NOMO-1 treated with dmso at 0.1 percent for 144 hours (cell line): Measurements from ENCODE around the gene HINT3.
A peak's percentile ranks its signal among the peaks of the same experiment; 100 is the strongest.
"Not testable (repeated sequence)": the region's sequence is repeated elsewhere in the genome, so short reads cannot be mapped to it uniquely, and the experiment has no call there.

Experiments
- DNase-seq: peaks from one replicate; lab custom pipeline; 2025; ENCODE audit not compliant: unreplicated experiment; lab: John Stamatoyannopoulos, UW

HINT3 gene

GRCh38 chr6:125956506-125957390 is at the start of gene HINT3:
Gene HINT3 (plus strand): TSS chr6:125956770. CDS start chr6:125956978, 208 bp downstream.
- peak; percentile 96 for DNase-seq

GRCh38 chr6:125910527-125910926 is 46.0 kb upstream of the HINT3 start:
- no peak for DNase-seq

DNA sequence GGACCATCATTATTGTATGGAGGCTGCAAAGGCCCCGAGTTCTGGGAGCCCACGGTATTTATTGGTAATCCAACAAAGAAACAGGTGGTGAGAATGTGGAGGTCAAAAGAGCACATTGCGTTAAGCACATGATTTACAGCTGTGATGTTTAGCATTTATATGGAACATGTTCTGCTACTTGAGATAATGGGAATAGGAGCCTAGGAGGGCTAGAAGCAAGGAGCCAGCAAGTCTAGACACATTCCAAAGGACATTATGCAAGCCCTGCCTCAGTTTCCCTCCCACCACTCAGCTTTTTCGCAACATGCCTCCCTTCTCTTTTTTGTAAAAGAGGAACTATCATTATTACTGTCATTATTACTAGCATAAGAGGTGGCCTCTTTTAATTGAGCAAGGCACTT is 45.5 kb upstream of the HINT3 start:
- DNase-seq = peak; percentile 51

GRCh38 chr6:125912430-125912829 is 44.1 kb upstream of the HINT3 start:
- DNase-seq = not testable (repeated sequence)

DNA sequence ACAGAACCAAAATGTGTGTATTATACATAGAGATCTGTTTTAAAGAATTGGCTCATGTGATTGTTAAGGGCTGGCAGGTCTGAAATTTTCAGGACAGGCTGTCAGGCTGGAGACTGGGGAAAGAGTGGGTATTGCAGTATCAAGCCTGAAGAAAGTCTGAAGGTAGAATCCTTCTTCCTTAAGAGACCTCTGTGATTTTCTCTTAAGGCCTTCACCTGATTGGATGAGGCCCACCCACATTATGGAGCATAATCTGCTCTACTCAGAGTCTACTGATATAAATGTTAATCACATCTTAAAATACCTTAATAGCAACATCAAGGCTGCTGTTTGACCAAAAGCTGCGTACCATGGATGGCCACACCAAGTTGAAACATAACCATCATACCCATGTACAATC is 43.4 kb upstream of the HINT3 start:
- no peak for DNase-seq

DNA sequence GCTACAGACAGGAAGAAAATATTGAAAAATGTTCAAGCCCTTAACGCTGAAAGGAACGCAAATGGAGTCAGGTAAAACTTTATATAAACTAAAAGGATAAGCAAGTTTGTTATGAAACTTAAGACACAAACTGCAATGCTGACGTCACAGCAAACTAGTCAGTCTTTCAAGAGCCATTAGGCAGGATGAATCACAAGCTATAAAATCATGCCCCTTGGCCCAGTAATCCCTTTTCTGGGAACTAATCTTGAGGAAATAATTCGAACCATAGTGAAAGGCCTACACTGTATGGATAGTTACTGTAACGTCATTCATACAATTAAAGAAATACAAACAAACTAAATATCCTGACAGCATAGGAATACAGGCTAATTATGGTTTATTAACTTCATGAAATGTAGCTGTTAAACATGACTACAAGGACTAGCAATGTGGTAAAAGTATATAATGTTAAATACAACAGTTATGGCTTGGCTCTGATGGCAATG is 42.7 kb upstream of the HINT3 start:
- no peak for DNase-seq

DNA sequence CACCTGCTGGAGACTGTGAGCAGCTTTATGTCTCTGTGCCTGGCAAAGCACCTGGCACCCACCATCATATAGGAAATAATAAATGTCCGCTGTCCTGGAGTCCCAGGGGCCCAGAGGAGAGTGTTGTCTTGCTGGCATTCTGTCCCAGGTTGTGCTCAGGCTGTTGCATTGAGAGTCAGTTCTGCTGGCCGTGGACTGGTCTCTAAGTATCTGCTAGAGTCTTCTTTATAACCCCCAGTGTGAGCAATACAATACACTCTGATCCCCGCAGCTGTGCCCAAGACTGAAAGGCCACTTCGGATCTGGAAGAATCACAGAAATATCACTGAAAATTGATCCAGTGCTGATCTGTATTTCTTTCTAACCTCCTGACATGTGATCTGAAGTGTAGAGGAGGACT is 38.3 kb upstream of the HINT3 start:
- no peak for DNase-seq

DNA sequence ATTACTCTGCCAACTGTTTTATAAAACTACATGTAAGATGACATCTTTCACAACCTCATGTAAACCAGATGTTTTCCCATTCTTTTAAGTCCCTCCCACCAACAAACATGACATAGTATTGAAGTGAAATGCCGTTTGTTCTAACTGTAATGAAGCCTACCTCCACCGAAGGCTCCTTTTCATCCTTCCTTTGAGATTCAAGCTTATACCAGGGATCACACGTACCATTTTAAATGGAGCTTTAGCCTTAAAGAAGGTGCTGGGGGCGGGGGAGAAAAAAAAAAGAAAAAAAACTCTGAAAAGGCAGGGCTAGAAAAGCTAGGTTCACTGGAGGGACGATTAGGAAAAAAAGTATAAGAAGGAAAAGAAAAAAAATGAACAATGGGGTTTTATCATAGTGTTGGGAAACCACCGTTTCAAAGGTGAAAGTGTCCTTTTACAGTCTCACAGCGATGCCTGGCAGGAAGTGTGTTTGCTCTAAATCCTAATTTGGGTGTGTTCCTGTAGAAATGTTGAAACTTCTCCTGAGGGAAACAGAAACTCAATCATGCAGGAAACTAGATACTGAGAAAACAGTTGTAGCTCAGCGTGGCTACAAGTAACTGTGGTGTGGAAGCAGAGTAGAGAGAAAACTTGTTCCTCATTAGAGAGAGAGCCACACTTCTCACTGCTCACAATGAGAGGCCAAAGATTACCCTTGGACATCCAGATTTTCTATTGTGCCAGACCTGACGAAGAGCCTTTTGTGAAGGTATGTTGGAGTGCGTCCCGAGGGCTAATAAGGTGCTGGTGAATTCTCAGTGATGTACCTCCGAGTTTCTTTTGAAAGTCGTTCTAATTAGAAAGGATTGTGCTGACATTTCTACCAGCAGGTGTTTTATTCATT is 37.6 kb upstream of the HINT3 start:
- DNase-seq = peak; percentile 55

GRCh38 chr6:125919618-125920017 is 37.0 kb upstream of the HINT3 start:
- DNase-seq = no peak

DNA sequence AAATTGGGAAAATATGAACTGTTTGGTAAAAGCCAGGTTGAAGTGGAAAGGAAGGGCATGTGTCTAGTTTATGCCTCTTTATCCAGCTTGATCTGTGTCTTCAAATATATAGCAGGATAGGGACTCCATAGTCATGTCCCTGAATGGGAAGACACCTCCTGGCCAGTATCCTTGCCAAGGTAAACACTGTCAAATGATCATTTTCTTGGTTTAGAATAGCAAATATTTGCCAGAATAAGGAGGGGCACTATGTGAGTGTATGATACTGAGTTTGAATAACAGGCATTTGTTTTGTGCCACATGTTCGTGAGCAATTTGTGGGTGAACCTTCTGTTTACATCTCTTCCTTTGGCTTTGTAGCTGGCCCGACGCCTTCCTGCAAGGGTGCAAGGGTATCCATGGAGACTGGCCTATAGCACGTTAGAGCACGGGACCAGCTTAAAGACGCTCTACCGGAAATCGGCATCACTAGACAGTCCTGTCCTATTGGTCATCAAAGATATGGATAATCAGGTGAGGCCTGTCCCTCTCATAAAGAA is 34.2 kb upstream of the HINT3 start:
- DNase-seq = no peak

- no peak for DNase-seq
These were observed 33.1 kb upstream of the HINT3 start for GRCh38 chr6:125923366-125923877.

DNA sequence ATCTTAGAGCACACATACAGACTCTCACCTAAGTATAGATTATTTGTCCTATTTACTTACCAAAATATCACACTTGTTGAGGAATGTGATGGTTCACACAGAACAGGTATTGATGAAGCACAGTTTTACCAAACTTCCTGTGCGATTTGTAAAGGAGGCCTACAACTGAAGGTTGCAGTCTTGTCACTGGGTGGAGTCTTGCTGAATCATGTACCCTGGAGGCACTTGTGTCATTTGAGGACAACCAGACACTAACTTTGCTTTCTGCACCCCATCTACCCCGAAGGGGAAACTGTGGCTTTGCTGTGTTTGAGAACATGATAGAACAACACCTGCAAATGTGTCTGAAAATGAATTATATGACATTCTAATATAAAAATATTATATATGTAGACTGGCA is 32.4 kb upstream of the HINT3 start:
- DNase-seq = no peak

DNA sequence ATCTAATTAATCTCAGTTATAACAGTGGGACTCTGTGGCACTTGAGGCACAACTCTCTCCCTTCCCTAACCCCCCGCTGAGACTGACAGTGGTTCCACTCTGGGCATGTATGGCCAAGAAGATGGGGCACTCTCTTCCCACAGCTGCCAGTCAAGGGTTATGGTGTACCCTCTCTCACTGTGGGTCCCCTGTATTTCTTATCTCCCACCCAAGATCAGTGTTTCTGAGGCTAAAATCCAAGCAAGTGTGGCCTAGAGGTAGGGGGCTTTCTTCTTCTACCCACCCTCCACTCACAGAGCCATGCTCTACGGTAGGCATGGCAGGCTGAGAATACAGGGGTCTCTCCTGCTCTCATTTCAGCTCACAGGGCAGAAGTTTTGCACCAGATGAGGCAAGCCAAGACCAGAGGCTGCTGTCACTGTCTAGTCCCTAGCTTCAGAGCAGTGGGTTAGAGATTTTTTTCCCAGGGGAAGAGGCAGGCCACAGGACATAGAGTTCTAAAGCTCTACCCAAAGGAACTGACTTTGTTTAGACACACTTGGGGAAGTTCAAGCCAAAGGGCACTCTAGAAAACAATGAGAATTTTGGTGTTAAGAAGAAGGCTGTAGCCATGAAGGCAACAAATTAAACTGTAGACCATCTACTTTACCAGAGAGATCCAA is 31.7 kb upstream of the HINT3 start:
- DNase-seq = no peak

DNA sequence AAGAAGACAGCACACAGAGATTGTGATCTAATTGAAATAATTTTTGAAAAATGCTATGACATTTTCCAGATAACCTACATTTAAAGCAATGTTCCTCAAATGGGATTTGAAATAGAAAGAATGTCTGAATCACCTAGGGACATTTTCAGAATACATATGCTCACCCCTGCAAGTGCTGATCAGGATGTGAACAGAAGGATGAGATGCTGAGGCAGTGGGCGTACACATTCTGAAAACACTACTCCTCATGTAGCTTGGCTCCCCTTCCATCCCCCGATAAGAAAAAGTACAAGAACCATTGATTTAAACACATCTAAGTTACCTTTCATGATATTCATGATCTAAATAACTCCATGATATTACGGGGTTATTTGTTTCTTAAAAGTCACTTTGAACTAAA is 29.9 kb upstream of the HINT3 start:
- no peak for DNase-seq

- DNase-seq = no peak
These were observed 28.8 kb upstream of the HINT3 start for GRCh38 chr6:125927761-125928160.

GRCh38 chr6:125930765-125931418 is 25.7 kb upstream of the HINT3 start:
- DNase-seq = no peak

DNA sequence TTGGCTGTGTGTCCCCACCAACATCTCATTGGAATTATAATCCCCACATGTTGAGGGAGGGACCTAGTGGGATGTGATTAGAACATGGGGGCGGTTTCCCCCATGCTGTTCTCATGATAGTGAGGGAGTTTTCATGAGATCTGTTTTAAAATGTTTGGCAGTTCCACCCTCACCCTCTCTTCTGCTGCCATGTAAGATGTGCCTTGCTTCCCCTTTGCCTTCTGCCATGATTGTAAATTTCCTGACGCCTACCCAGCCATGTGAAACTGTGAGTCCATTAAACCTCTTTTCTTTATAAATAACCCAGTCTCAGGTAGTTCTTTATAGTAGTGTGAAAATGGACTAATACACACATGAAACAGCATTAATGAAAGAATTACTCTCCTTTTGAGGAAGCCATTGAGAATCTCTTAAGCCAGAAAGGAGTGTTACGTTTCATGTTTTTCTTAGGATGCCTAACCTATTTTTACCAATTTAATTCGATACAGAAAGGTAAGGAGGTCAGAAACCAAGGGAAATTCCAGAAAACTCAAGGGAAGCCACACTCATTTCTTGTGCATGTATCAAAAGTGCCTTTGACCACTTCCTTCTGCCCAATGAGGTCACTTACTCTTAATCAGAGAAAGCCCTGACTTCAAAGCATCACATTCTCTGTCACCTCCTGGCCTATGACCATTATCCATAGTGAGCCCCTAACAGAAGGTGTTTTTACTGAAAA is 24.7 kb upstream of the HINT3 start:
- no peak for DNase-seq

DNA sequence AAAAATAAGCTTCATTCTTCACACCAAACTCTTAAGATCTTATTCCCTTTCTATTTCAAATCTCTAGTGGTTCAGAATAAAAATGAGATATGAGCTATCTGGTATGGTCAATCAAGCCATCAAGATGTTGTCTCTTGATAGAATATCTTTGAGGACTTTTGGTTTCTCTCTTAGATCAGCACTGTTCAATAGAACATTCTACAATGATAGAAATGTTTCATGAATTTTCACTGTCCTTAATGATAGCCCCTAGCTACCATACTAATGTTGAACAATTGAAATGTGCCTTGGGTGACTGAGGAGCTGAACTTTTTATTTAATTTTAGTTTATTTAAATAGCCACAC is 24.1 kb upstream of the HINT3 start:
- no peak for DNase-seq

GRCh38 chr6:125935520-125935919 is 21.1 kb upstream of the HINT3 start:
- DNase-seq = not testable (repeated sequence)

DNA sequence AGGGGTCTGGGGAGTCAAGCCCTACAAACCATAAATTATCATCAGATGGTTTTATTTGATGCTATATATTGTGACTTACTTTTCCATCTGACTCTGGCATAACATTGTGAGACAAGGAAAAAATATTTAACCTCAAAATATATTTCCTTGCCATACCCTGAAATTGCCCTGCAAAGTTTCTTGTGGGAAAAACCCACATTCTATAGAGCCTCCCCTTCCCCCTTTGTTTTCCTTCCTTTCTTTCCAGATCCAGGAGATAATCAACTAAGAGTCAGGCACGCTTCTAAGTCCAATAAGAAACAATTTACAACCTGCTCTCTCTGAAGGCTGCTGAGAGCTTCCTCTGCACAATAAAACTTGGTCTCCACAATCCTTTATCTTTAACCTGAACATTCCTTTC is 17.5 kb upstream of the HINT3 start:
- DNase-seq = no peak
